Measurements from ENCODE around the gene MGAT4B. TPM values are rescaled to one million over a fixed set of nuclear protein-coding genes. Genes with fewer than 3 reads are reported as not detected.

Gene MGAT4B
- total and polyA plus RNA-seq, 2 of the 13 experiments (the other 11 are each of a cell fraction or from before 2014, with no cell fraction given): 93.5 to 130 TPM

GRCh38 chr5:179806250-179807048 is at the start of gene MGAT4B (continued):
- no peak for TF ChIP-seq NFKB2 (CRISPR knock-in tag; IDR thresholded peaks at IDR 0.05; ENCODE audit: borderline replicate concordance)
- peak; percentile 45; the same call in 1 of the 2 replicates for TF ChIP-seq PHF8 (CRISPR knock-in tag; IDR thresholded peaks at IDR 0.05)
- TF ChIP-seq HNRNPLL (IDR thresholded peaks at IDR 0.05; ENCODE audit: low read depth, low read length, poor library complexity, severe bottlenecking): peak; percentile 80
- TF ChIP-seq NR0B2 (CRISPR knock-in tag; IDR thresholded peaks at IDR 0.05): no peak
- TF ChIP-seq POLR2G (IDR thresholded peaks at IDR 0.05; ENCODE audit: low read depth, low read length): no peak; the same call in 1 of the 2 replicates
- TF ChIP-seq GABPB1 (CRISPR knock-in tag; IDR thresholded peaks at IDR 0.05): peak; percentile 41
- 0 out of 2 replicates have a peak, but pooled peaks have one; percentile 4 for TF ChIP-seq ATF5 (CRISPR knock-in tag; IDR thresholded peaks at IDR 0.05; ENCODE audit: low read depth)
- peak; percentile 14; the same call in 1 of the 2 replicates for TF ChIP-seq KDM2A (CRISPR knock-in tag; IDR thresholded peaks at IDR 0.05; ENCODE audit: borderline replicate concordance, low read depth)
- no peak for TF ChIP-seq TARDBP (CRISPR knock-in tag; IDR thresholded peaks at IDR 0.05)
- no peak for TF ChIP-seq ZNF580 (CRISPR knock-in tag; IDR thresholded peaks at IDR 0.05; ENCODE audit: borderline replicate concordance, low read depth)
- TF ChIP-seq SCMH1 (CRISPR knock-in tag; IDR thresholded peaks at IDR 0.05; ENCODE audit: borderline replicate concordance): no peak
- TF ChIP-seq ZNF17 (CRISPR knock-in tag; IDR thresholded peaks at IDR 0.05): no peak
- no peak for TF ChIP-seq NONO (IDR thresholded peaks at IDR 0.05)
- TF ChIP-seq NONO (CRISPR knock-in tag; conservative IDR thresholded peaks at IDR 0.05): peak; percentile 31
- TF ChIP-seq RFXAP (CRISPR knock-in tag; IDR thresholded peaks at IDR 0.05; ENCODE audit: borderline replicate concordance): no peak
- peak; percentile 36; the same call in 1 of the 2 replicates for TF ChIP-seq ZNF12 (CRISPR knock-in tag; IDR thresholded peaks at IDR 0.05)
- no peak for TF ChIP-seq PBX2 (CRISPR knock-in tag; IDR thresholded peaks at IDR 0.05)
- TF ChIP-seq SAFB2 (CRISPR knock-in tag; IDR thresholded peaks at IDR 0.05; ENCODE audit: borderline replicate concordance, low read depth): no peak
- peak; percentile 97 for TF ChIP-seq PRDM15 (CRISPR knock-in tag; IDR thresholded peaks at IDR 0.05)

Data from HepG2 (cell line).